Colonic mucosa (tissue), 2 donors: Measurements from ENCODE around the gene OBI1. TPM values are rescaled to one million over a fixed set of nuclear protein-coding genes. Genes with fewer than 3 reads are reported as not detected.

Experiments
- total RNA-seq, 2 donors: library from RNA; stranded (reverse); fragmentation: NEBNext Ultra II Directional in 1 of 2; extraction: Animal tissue kit (Norgen Biotek cat#: 25700) in 1 of 2; gene quantifications; one replicate each; pipeline ENCODE4 v1.2.1, GENCODE V29; 2021
- donor health status: DM: no; HTN: no; CAD: no.
- donor health status: DM: no; HTN: no; CAD: no.

The OBI1 gene
- total RNA-seq, 2 donors from 2014 or later = 6.8 to 8.0 TPM

Other genes starting within 250 kb of the OBI1 start
- gene POU4F1, start 55.6 kb downstream of the OBI1 start, total RNA-seq = not detected